ENCODE results near the gene FIZ1.

Gene FIZ1

GRCh38 chr19:55542292-55542855 lies 56.9 kb downstream of the FIZ1 start:
- no peak for DNase-seq (ENCODE audit: low read depth, low spot score)
- ChIA-PET POLR2A (no interaction called here), CTCF (no interaction called here)
- no peak overlapping the region for H3K4me3 ChIP-seq (ENCODE audit: low read depth, low read length)
- TF ChIP-seq CTCF (IDR thresholded peaks at IDR 0.05; ENCODE audit: insufficient read depth, low read length, missing control alignments), result no peak
